ENCODE results near the gene SNUPN.

- TF ChIP-seq CTCF (optimal IDR thresholded peaks at IDR 0.05 in 1 of 3, IDR thresholded peaks at IDR 0.05 in 1 of 3, conservative IDR thresholded peaks at IDR 0.05 in 1 of 3; ENCODE audit: extremely low read depth in 1 of 3, insufficient read depth in 2 of 3, low read length in 3 of 3) = no peak
- no peak for TF ChIP-seq EZH2 (IDR thresholded peaks at IDR 0.05; ENCODE audit: low read length)
These were observed 35.7 kb upstream of the SNUPN start for GRCh38 chr15:75661100-75661755.
